Measurements from ENCODE around the gene RELB.

Gene RELB

DNA sequence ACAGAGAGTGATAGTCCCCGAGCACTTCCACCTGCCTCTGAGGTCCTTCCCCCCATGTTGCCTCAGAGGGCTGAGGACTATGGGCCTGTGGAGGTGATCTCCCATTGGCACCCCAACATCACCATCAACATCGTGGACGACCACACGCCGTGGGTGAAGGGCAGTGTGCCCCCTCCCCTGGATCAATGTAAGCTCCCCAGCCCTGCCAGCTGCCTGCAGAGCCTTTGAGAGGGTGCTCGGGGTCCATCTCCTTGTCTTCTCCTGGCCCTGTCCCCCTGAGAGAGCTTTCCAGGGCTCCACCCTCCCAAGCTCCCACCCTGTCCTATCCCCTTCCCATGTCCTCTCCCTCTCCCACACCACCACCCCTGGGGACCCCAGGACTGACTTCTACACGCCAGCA is 14.9 kb upstream of the RELB start:
- H3K4me3 ChIP-seq (ENCODE audit: control insufficient read depth in 1 of 7, extremely low read depth in 1 of 7, insufficient read depth in 4 of 7, low read depth in 2 of 7, low read length in 6 of 7) = no peak overlapping the region
- no peak for DNase-seq
- CTCF ChIA-PET = interaction anchor here (0.7 to 2.9 kb wide), 3 partner anchors 10 to 75 kb away, joined by 3 to 7 read pairs (median 3); no protein-coding TSS in a partner anchor
- H3K4me1 ChIP-seq (ENCODE audit: control extremely low read depth in 1 of 4, control insufficient read depth in 4 of 4, insufficient read depth in 4 of 4, low read length in 3 of 4) = peaks cover 0 to 2% (median 0%) of the 10 kb centered on the region in 4 experiments
- H3K36me3 ChIP-seq (ENCODE audit: control insufficient read depth in 4 of 4, insufficient read depth in 4 of 4, low read length in 3 of 4) = peaks cover 0 to 79% (median 53%) of the 10 kb centered on the region in 4 experiments
- H3K27me3 ChIP-seq (replicated peaks in 2 of 5; ENCODE audit: control insufficient read depth in 4 of 5, insufficient read depth in 5 of 5, low read length in 4 of 5) = no peaks in the 10 kb centered on the region
- WGBS (ENCODE audit: insufficient coverage) = 89% methylated on average over 5 of the region's 7 CpGs
- POLR2A ChIA-PET = no interaction called here
- H3K27ac ChIP-seq (ENCODE audit: insufficient read depth in 1 of 2, low read depth in 1 of 2, low read length in 2 of 2, poor library complexity in 1 of 2, severe bottlenecking in 2 of 2) = no peak overlapping the region
- H3K9me3 ChIP-seq (ENCODE audit: control extremely low read depth in 1 of 5, control insufficient read depth in 4 of 5, insufficient read depth in 2 of 5, low read depth in 1 of 5, low read length in 4 of 5) = no peaks in the 10 kb centered on the region

DNA sequence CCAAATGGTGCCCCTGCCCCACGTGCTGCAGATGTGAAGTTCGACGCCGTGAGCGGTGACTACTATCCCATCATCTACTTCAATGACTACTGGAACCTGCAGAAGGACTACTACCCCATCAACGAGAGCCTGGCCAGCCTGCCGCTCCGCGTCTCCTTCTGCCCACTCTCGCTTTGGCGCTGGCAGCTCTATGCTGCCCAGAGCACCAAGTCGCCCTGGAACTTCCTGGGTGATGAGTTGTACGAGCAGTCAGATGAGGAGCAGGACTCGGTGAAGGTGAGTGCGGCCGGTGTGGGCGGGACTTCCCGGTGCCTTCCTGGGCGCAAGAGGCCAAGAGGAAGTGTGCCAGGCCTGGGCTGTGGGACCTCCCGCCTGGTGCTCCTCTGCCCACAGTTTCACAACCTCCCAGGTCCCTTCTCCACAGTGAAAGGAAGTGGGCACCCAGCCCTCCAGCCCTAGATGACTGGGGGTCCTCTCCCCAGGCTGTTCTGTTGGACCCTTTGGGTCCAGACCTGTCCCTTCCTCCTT is 14.1 kb upstream of the RELB start:
- 93% methylated on average over 15 of the region's 20 CpGs for WGBS (ENCODE audit: insufficient coverage)
- H3K4me3 ChIP-seq (ENCODE audit: control insufficient read depth in 1 of 7, extremely low read depth in 1 of 7, insufficient read depth in 4 of 7, low read depth in 2 of 7, low read length in 6 of 7) = no peak overlapping the region
- no peaks in the 10 kb centered on the region for H3K9me3 ChIP-seq (ENCODE audit: control extremely low read depth in 1 of 5, control insufficient read depth in 4 of 5, insufficient read depth in 2 of 5, low read depth in 1 of 5, low read length in 4 of 5)
- CTCF ChIA-PET = interaction anchor here (1.3 to 2.9 kb wide), 2 partner anchors 13 to 74 kb away, joined by 4 to 7 read pairs; no protein-coding TSS in a partner anchor
- no peak overlapping the region for H3K27ac ChIP-seq (ENCODE audit: insufficient read depth in 1 of 2, low read depth in 1 of 2, low read length in 2 of 2, poor library complexity in 1 of 2, severe bottlenecking in 2 of 2)
- POLR2A ChIA-PET = no interaction called here
- DNase-seq = no peak
- H3K36me3 ChIP-seq (ENCODE audit: control insufficient read depth in 4 of 4, insufficient read depth in 4 of 4, low read length in 3 of 4) = peaks cover 0 to 87% (median 57%) of the 10 kb centered on the region in 4 experiments
- H3K4me1 ChIP-seq (ENCODE audit: control extremely low read depth in 1 of 4, control insufficient read depth in 4 of 4, insufficient read depth in 4 of 4, low read length in 3 of 4) = peaks cover 0 to 2% (median 0%) of the 10 kb centered on the region in 4 experiments
- no peaks in the 10 kb centered on the region for H3K27me3 ChIP-seq (replicated peaks in 2 of 5; ENCODE audit: control insufficient read depth in 4 of 5, insufficient read depth in 5 of 5, low read length in 4 of 5)

DNA sequence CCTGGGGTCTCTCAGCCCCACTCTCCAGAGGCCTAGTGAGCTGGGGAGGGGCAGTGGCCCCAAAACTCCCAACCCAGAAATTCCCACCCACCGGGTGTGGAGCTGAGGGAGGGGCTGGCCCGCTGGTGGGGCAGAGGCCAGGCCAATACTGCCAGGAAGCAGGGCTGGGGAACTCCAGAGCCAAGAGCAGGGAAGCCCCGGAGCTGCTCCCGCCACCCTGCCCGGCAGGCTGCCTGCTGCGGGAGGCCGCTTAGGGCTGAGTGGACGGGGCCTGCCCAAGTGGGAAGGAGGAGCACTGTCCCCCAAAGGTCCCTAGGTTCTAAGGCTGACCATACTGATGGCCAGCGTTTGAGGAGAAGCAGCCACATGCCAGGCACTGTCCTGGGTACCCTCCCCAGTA is 13.0 kb upstream of the RELB start:
- H3K9me3 ChIP-seq (ENCODE audit: control extremely low read depth in 1 of 5, control insufficient read depth in 4 of 5, insufficient read depth in 2 of 5, low read depth in 1 of 5, low read length in 4 of 5) = no peaks in the 10 kb centered on the region
- no peaks in the 10 kb centered on the region for H3K27me3 ChIP-seq (replicated peaks in 2 of 5; ENCODE audit: control insufficient read depth in 4 of 5, insufficient read depth in 5 of 5, low read length in 4 of 5)
- H3K36me3 ChIP-seq (ENCODE audit: control insufficient read depth in 4 of 4, insufficient read depth in 4 of 4, low read length in 3 of 4) = peaks cover 0 to 86% (median 57%) of the 10 kb centered on the region in 4 experiments
- no peak for DNase-seq
- WGBS (ENCODE audit: insufficient coverage) = 100% methylated on average over 9 of the region's 9 CpGs
- H3K4me1 ChIP-seq (ENCODE audit: control extremely low read depth in 1 of 4, control insufficient read depth in 4 of 4, insufficient read depth in 4 of 4, low read length in 3 of 4) = peaks cover 0 to 2% (median 0%) of the 10 kb centered on the region in 4 experiments
- ChIA-PET POLR2A (interaction anchor here (0.7 to 1.2 kb wide), 2 partner anchors 14 to 17 kb away, joined by 3 to 4 read pairs; no protein-coding TSS in a partner anchor), CTCF (interaction anchor here (1.2 to 2.9 kb wide), 7 partner anchors 9 to 73 kb away, joined by 4 to 11 read pairs (median 6); no protein-coding TSS in a partner anchor)
- no peak overlapping the region for H3K27ac ChIP-seq (ENCODE audit: insufficient read depth in 1 of 2, low read depth in 1 of 2, low read length in 2 of 2, poor library complexity in 1 of 2, severe bottlenecking in 2 of 2)
- no peak overlapping the region for H3K4me3 ChIP-seq (ENCODE audit: control insufficient read depth in 1 of 7, extremely low read depth in 1 of 7, insufficient read depth in 4 of 7, low read depth in 2 of 7, low read length in 6 of 7)

DNA sequence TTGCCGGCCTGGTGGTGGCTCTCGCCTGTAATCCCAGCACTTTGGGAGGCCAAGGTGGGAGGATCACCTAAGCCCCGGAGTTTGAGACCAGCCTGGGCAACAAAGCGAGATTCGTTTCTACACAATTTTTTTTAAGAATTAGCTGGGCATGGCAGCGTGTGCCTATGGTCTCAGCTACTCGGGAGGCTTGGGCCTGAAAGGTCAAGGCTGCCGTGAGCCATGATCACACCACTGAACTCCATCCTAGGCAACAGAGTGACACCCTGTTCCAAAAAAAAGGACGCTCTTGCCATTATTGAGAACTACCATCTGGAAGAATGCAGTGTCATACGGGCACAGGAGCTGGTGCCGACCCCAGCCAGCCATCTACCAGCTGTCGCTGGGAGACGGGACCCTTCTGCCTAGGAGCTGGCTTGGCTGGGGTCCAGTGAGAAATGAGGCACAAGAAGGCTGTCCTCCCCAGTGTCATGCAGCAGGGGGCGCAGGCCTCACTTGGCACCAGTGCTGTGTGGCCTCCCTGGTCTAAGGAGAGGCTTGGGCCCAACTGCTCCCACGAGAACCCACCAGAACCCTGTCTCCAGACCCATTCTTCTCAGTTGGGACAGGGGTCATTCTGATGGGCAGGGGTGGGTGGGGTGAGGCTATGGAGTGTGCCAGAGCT is 12.2 kb upstream of the RELB start:
- no peak overlapping the region for H3K27ac ChIP-seq (ENCODE audit: insufficient read depth in 1 of 2, low read depth in 1 of 2, low read length in 2 of 2, poor library complexity in 1 of 2, severe bottlenecking in 2 of 2)
- no peak overlapping the region for H3K4me3 ChIP-seq (ENCODE audit: control insufficient read depth in 1 of 7, extremely low read depth in 1 of 7, insufficient read depth in 4 of 7, low read depth in 2 of 7, low read length in 6 of 7)
- ChIA-PET POLR2A (interaction anchor here (0.7 to 1.2 kb wide), 3 partner anchors 11 to 16 kb away, joined by 3 to 4 read pairs (median 3); no protein-coding TSS in a partner anchor), CTCF (interaction anchor here (0.8 to 2.5 kb wide), 10 partner anchors 10 to 94 kb away, joined by 3 to 11 read pairs (median 5); no protein-coding TSS in a partner anchor)
- H3K27me3 ChIP-seq (replicated peaks in 2 of 5; ENCODE audit: control insufficient read depth in 4 of 5, insufficient read depth in 5 of 5, low read length in 4 of 5) = no peaks in the 10 kb centered on the region
- H3K36me3 ChIP-seq (ENCODE audit: control insufficient read depth in 4 of 4, insufficient read depth in 4 of 4, low read length in 3 of 4) = peaks cover 0 to 89% (median 57%) of the 10 kb centered on the region in 4 experiments
- peak; percentile 68 to 78 (median 75) for DNase-seq
- no peaks in the 10 kb centered on the region for H3K9me3 ChIP-seq (ENCODE audit: control extremely low read depth in 1 of 5, control insufficient read depth in 4 of 5, insufficient read depth in 2 of 5, low read depth in 1 of 5, low read length in 4 of 5)
- H3K4me1 ChIP-seq (ENCODE audit: control extremely low read depth in 1 of 4, control insufficient read depth in 4 of 4, insufficient read depth in 4 of 4, low read length in 3 of 4) = peaks cover 0 to 2% (median 0%) of the 10 kb centered on the region in 4 experiments
- 93% methylated on average over 14 of the region's 15 CpGs for WGBS (ENCODE audit: insufficient coverage)

DNA sequence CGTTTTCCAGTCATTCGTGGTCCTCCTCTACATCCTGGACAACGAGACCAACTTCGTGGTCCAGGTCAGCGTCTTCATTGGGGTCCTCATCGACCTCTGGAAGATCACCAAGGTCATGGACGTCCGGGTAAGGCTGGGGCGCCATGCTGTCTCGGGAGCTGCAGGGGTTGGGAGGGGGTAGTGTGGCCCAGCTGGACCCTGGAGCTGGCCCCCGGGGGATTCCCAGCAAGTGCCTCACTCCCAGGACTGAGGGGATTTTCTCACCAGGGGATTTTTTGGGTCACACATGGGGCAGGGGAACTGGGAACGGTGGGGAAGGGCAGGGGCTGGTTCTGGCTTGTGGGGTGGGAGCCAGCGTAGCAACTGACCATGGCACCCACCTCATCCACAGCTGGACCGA is 10.8 kb upstream of the RELB start:
- H3K27me3 ChIP-seq (replicated peaks in 2 of 5; ENCODE audit: control insufficient read depth in 4 of 5, insufficient read depth in 5 of 5, low read length in 4 of 5) = no peaks in the 10 kb centered on the region
- ChIA-PET CTCF (interaction anchor here (1.0 to 2.5 kb wide), 3 partner anchors 10 to 56 kb away, joined by 4 to 9 read pairs (median 6); no protein-coding TSS in a partner anchor), POLR2A (no interaction called here)
- no peak overlapping the region for H3K4me3 ChIP-seq (ENCODE audit: control insufficient read depth in 1 of 7, extremely low read depth in 1 of 7, insufficient read depth in 4 of 7, low read depth in 2 of 7, low read length in 6 of 7)
- H3K4me1 ChIP-seq (ENCODE audit: control extremely low read depth in 1 of 4, control insufficient read depth in 4 of 4, insufficient read depth in 4 of 4, low read length in 3 of 4) = peaks cover 0 to 2% (median 0%) of the 10 kb centered on the region in 4 experiments
- WGBS (ENCODE audit: insufficient coverage) = 96% methylated on average over 11 of the region's 14 CpGs
- peaks cover 0 to 79% (median 46%) of the 10 kb centered on the region in 4 experiments for H3K36me3 ChIP-seq (ENCODE audit: control insufficient read depth in 4 of 4, insufficient read depth in 4 of 4, low read length in 3 of 4)
- H3K27ac ChIP-seq (ENCODE audit: insufficient read depth in 1 of 2, low read depth in 1 of 2, low read length in 2 of 2, poor library complexity in 1 of 2, severe bottlenecking in 2 of 2) = no peak overlapping the region
- no peak for DNase-seq
- no peaks in the 10 kb centered on the region for H3K9me3 ChIP-seq (ENCODE audit: control extremely low read depth in 1 of 5, control insufficient read depth in 4 of 5, insufficient read depth in 2 of 5, low read depth in 1 of 5, low read length in 4 of 5)

DNA sequence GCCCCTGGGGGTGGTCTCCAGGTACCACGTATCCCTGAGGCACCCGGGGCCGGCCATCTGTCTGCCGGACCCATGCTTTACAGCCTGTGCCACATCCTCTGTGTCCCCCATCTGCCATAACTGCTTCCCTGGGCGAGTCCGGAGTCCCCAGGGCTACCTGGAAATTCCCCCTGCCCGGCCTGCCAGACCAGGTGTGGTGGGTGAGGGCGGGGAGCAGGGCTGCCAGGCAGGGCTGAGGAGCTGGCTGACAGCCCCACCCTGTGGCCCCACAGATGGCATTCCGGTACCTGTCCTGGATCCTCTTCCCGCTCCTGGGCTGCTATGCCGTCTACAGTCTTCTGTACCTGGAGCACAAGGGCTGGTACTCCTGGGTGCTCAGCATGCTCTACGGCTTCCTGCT is 10.3 kb upstream of the RELB start:
- CTCF ChIA-PET = interaction anchor here (1.0 to 2.5 kb wide), 3 partner anchors 9 to 56 kb away, joined by 3 to 9 read pairs (median 4); no protein-coding TSS in a partner anchor
- no peak for DNase-seq
- Histone ChIP-seq H3K4me3 (ENCODE audit: control insufficient read depth in 1 of 7, extremely low read depth in 1 of 7, insufficient read depth in 4 of 7, low read depth in 2 of 7, low read length in 6 of 7) (no peak overlapping the region), H3K4me1 (ENCODE audit: control extremely low read depth in 1 of 4, control insufficient read depth in 4 of 4, insufficient read depth in 4 of 4, low read length in 3 of 4) (peaks cover 0 to 2% (median 0%) of the 10 kb centered on the region in 4 experiments), H3K27ac (ENCODE audit: insufficient read depth in 1 of 2, low read depth in 1 of 2, low read length in 2 of 2, poor library complexity in 1 of 2, severe bottlenecking in 2 of 2) (no peak overlapping the region), H3K9me3 (ENCODE audit: control extremely low read depth in 1 of 5, control insufficient read depth in 4 of 5, insufficient read depth in 2 of 5, low read depth in 1 of 5, low read length in 4 of 5) (no peaks in the 10 kb centered on the region), H3K27me3 (replicated peaks in 2 of 5; ENCODE audit: control insufficient read depth in 4 of 5, insufficient read depth in 5 of 5, low read length in 4 of 5) (no peaks in the 10 kb centered on the region), H3K36me3 (ENCODE audit: control insufficient read depth in 4 of 4, insufficient read depth in 4 of 4, low read length in 3 of 4) (peaks cover 0 to 74% (median 43%) of the 10 kb centered on the region in 4 experiments)
- 93% methylated on average over 8 of the region's 12 CpGs for WGBS (ENCODE audit: insufficient coverage)
- POLR2A ChIA-PET = no interaction called here

All from common myeloid progenitor, CD34-positive (primary cell).